Measurements from ENCODE around the gene RBMS3.

- no peak for TF ChIP-seq CTCF (IDR thresholded peaks at IDR 0.05)
- no peak for TF ChIP-seq EZH2 (IDR thresholded peaks at IDR 0.05)
- no peak for TF ChIP-seq EZH2phosphoT487 (IDR thresholded peaks at IDR 0.05)
Observed at GRCh38 chr3:29324180-29324651, 43.3 kb downstream of the RBMS3 start.
